GM23338 (cell line): Measurements from ENCODE around the gene CPA3. TPM values are rescaled to one million over a fixed set of nuclear protein-coding genes. Genes with fewer than 3 reads are reported as not detected.

ENCODE experiments used
- ATAC-seq: fragments of 200-7000 bp; cut with Tn5 transposase; 3 replicates; pipeline ENCODE4 v1.9.1; 2020
- DNase-seq: peaks from one replicate; pipeline ENCODE4 v3.0.0-alpha.2; 2015; ENCODE audit warnings: low spot score
- H2AFZ ChIP-seq: fragments of 200-600 bp; sonication (generic); 2 replicates; pipeline ENCODE4 v1.8.0; 2016; ENCODE audit warnings: antibody characterized with exemption, mild to moderate bottlenecking, moderate library complexity
- H3F3A ChIP-seq: fragments of 200-600 bp; sonication (generic); replicated peaks from 2 replicates; pipeline ENCODE4 v1.8.0; 2017; ENCODE audit warnings: antibody characterized with exemption, mixed run types, low read depth
- H3K27ac ChIP-seq: fragments of 200-600 bp; sonication (generic); 2 replicates; pipeline ENCODE4 v1.6.1; 2016; ENCODE audit warnings: low read depth
- H3K27me3 ChIP-seq: fragments of 200-600 bp; sonication (generic); 2 replicates; pipeline ENCODE4 v1.8.0; 2016; ENCODE audit warnings: mild to moderate bottlenecking, mixed run types, moderate library complexity; ENCODE audit not compliant: insufficient read depth
- H3K36me3 ChIP-seq: fragments of 200-600 bp; sonication (generic); 2 replicates; pipeline ENCODE4 v1.8.0; 2016; ENCODE audit warnings: mild to moderate bottlenecking; ENCODE audit not compliant: insufficient read depth
- H3K4me1 ChIP-seq: fragments of 200-600 bp; sonication (generic); 2 replicates; pipeline ENCODE4 v1.8.0; 2016; ENCODE audit warnings: mild to moderate bottlenecking, moderate library complexity; ENCODE audit not compliant: insufficient read depth
- H3K4me2 ChIP-seq: fragments of 200-600 bp; sonication (generic); 2 replicates; pipeline ENCODE4 v1.7.1; 2017; ENCODE audit warnings: mixed run types
- H3K4me3 ChIP-seq: fragments of 200-600 bp; sonication (generic); 2 replicates; pipeline ENCODE4 v1.6.1; 2016; ENCODE audit warnings: mixed run types
- H3K79me2 ChIP-seq: fragments of 200-600 bp; sonication (generic); replicated peaks from 2 replicates; pipeline ENCODE4 v1.8.0; 2017; ENCODE audit warnings: mild to moderate bottlenecking; ENCODE audit not compliant: insufficient read depth
- H3K9me2 ChIP-seq: fragments of 200-600 bp; sonication (generic); 2 replicates; pipeline ENCODE4 v1.8.0; 2017; ENCODE audit not compliant: insufficient read depth
- H4K20me1 ChIP-seq: fragments of 200-600 bp; sonication (generic); replicated peaks from 2 replicates; pipeline ENCODE4 v1.8.0; 2017; ENCODE audit warnings: mild to moderate bottlenecking; ENCODE audit not compliant: insufficient read depth
- H3K27ac Mint-ChIP-seq: 2 replicates; pipeline ENCODE4 v1.8.0; 2020; ENCODE audit warnings: inconsistent platforms, mild to moderate bottlenecking, moderate library complexity, mixed read lengths
- H3K27me3 Mint-ChIP-seq: 3 replicates; pipeline ENCODE4 v1.8.0; 2022; ENCODE audit warnings: low read depth, mild to moderate bottlenecking, moderate library complexity, mixed read lengths, inconsistent platforms; ENCODE audit not compliant: insufficient read depth, poor library complexity
- H3K36me3 Mint-ChIP-seq: 3 replicates; pipeline ENCODE4 v1.8.0; 2021; ENCODE audit warnings: low read depth, mild to moderate bottlenecking, inconsistent platforms, moderate library complexity, mixed read lengths
- H3K4me1 Mint-ChIP-seq: 3 replicates; pipeline ENCODE4 v1.8.0; 2020; ENCODE audit warnings: mild to moderate bottlenecking, inconsistent platforms, mixed read lengths
- H3K4me3 Mint-ChIP-seq: 3 replicates; pipeline ENCODE4 v1.8.0; 2021; ENCODE audit warnings: moderate library complexity, mild to moderate bottlenecking, inconsistent platforms, mixed read lengths
- H3K9me3 Mint-ChIP-seq: 3 replicates; pipeline ENCODE4 v1.8.0; 2020; ENCODE audit warnings: moderate library complexity, mild to moderate bottlenecking, inconsistent platforms, mixed read lengths
- CTCF ChIP-seq, 2 experiments: fragments of 200-600 bp in 1 of 2; sonication (generic) in 1 of 2; conservative IDR thresholded peaks; 2 replicates each; pipeline versions ENCODE4 v1.5.1 to v1.6.1; 2016 to 2017; ENCODE audit warnings: antibody characterized with exemption in 2 of 2, low read depth in 2 of 2, mild to moderate bottlenecking in 2 of 2, moderate library complexity in 1 of 2
- ETS1 ChIP-seq: IDR thresholded peaks from 2 replicates; pipeline ENCODE4 v1.6.1; 2016; ENCODE audit warnings: antibody characterized with exemption
- EZH2 ChIP-seq: fragments of 200-600 bp; sonication (generic); IDR thresholded peaks from one replicate; pipeline ENCODE4 v1.8.0; 2017; ENCODE audit warnings: antibody characterized with exemption, mild to moderate bottlenecking, low read depth; ENCODE audit not compliant: unreplicated experiment
- EZH2phosphoT487 ChIP-seq: fragments of 200-600 bp; sonication (generic); IDR thresholded peaks from one replicate; pipeline ENCODE4 v1.8.1; 2018; ENCODE audit warnings: antibody characterized with exemption; ENCODE audit not compliant: unreplicated experiment
- NANOG ChIP-seq: IDR thresholded peaks from 2 replicates; pipeline ENCODE4 v1.6.1; 2016; ENCODE audit warnings: antibody characterized with exemption, borderline replicate concordance
- REST ChIP-seq: IDR thresholded peaks from one replicate; pipeline ENCODE4 v1.6.1; 2018; ENCODE audit warnings: antibody characterized with exemption; ENCODE audit not compliant: unreplicated experiment
- ZNF114 ChIP-seq: fragments of 250-450 bp; sonication (Bioruptor Pico); IDR thresholded peaks from 2 replicates; pipeline ENCODE4 v1.5.0; 2020; ENCODE audit warnings: mild to moderate bottlenecking, moderate library complexity
- ZNF331 ChIP-seq: fragments of 250-450 bp; sonication (Bioruptor Pico); IDR thresholded peaks from 2 replicates; pipeline ENCODE4 v1.5.0; 2020; ENCODE audit warnings: low read depth, mild to moderate bottlenecking, moderate library complexity
- polyA plus RNA-seq: library from polyadenylated mRNA; unstranded; fragments of >200 nt; fragmentation: Nextera tagmentation; extraction: Ambion mirVana; gene quantifications from 2 replicates; pipeline ENCODE4 v1.2.1, GENCODE V29; 2016
- total RNA-seq: library from RNA; depleted of rRNA; stranded (reverse); fragments of >200 nt; shearing (Covaris generic); gene quantifications from 2 replicates; pipeline ENCODE4 v1.2.3, GENCODE V29; 2014

CPA3 gene
- total and polyA plus RNA-seq, 2 experiments from 2014 or later, result not detected

- no peak for TF ChIP-seq ZNF114 (CRISPR knock-in tag)
- no peak for TF ChIP-seq REST
- TF ChIP-seq ZNF331 (CRISPR knock-in tag), result no peak
Measured at GRCh38 chr3:148829926-148830325, 35.2 kb upstream of the CPA3 start (continued).

GRCh38 chr3:148833223-148833622, 31.9 kb upstream of the CPA3 start:
- Mint-ChIP-seq H3K4me1 (no peaks in the 10 kb centered on the region; the same call in 1 of the 3 replicates), H3K27me3 (peaks cover 2% of the 10 kb centered on the region), H3K36me3 (no peaks in the 10 kb centered on the region), H3K4me3 (no peak overlapping the region), H3K9me3 (no peaks in the 10 kb centered on the region), H3K27ac (no peak overlapping the region)
- no peak for DNase-seq
- Histone ChIP-seq H4K20me1 (no peaks in the 10 kb centered on the region), H3K4me2 (no peak overlapping the region), H3K36me3 (no peaks in the 10 kb centered on the region), H2AFZ (0 out of 2 replicates have a peak overlapping the region, but pooled peaks have one; percentile 49), H3K79me2 (no peaks in the 10 kb centered on the region), H3K4me1 (no peaks in the 10 kb centered on the region), H3K9me2 (0 out of 2 replicates have a peak, but pooled peaks cover 2% of the 10 kb centered on the region), H3F3A (no peaks in the 10 kb centered on the region), H3K4me3 (no peak overlapping the region), H3K27ac (no peak overlapping the region), H3K27me3 (no peaks in the 10 kb centered on the region)
- no peak for TF ChIP-seq REST
- no peak for ATAC-seq

- Mint-ChIP-seq H3K9me3 (no peaks in the 10 kb centered on the region), H3K27me3 (peaks cover 2% of the 10 kb centered on the region), H3K36me3 (no peaks in the 10 kb centered on the region), H3K4me1 (no peaks in the 10 kb centered on the region; the same call in 1 of the 3 replicates), H3K4me3 (no peak overlapping the region), H3K27ac (no peak overlapping the region)
- Histone ChIP-seq H3K4me1 (no peaks in the 10 kb centered on the region), H3K27me3 (no peaks in the 10 kb centered on the region), H3K36me3 (no peaks in the 10 kb centered on the region), H3K9me2 (0 out of 2 replicates have a peak, but pooled peaks cover 1% of the 10 kb centered on the region), H3F3A (no peaks in the 10 kb centered on the region), H4K20me1 (no peaks in the 10 kb centered on the region), H3K79me2 (no peaks in the 10 kb centered on the region), H3K27ac (no peak overlapping the region), H3K4me2 (no peak overlapping the region), H2AFZ (no peak overlapping the region), H3K4me3 (no peak overlapping the region)
- ATAC-seq (no peak), DNase-seq (no peak)
- TF ChIP-seq NANOG, result no peak
- no peak for TF ChIP-seq REST
- no peak for TF ChIP-seq CTCF (conservative IDR thresholded peaks at IDR 0.05; ENCODE audit: low read depth in 2 of 2)
- no peak for TF ChIP-seq EZH2phosphoT487
- TF ChIP-seq EZH2, result no peak
- TF ChIP-seq ETS1, result no peak
- TF ChIP-seq ZNF114 (CRISPR knock-in tag), result no peak
Measured at GRCh38 chr3:148839805-148840204, 25.3 kb upstream of the CPA3 start.
